Stimulated activated CD4-positive, alpha-beta T cell treated with anti-CD3 and anti-CD28 coated beads, Interleukin-1b, Interleukin-23, amount 100 ng/mL, for 24 hours (primary cell): ENCODE results near the gene LNPK.
"Not testable (repeated sequence)": the region's sequence is repeated elsewhere in the genome, so short reads cannot be mapped to it uniquely, and the experiment has no call there.

Experiments used
- DNase-seq, 4 experiments: peaks; one replicate each; pipeline ENCODE4 v3.0.0-alpha.2; 2020; ENCODE audit warnings: low read depth in 4 of 4, low spot score in 1 of 4

Gene LNPK, protein sequence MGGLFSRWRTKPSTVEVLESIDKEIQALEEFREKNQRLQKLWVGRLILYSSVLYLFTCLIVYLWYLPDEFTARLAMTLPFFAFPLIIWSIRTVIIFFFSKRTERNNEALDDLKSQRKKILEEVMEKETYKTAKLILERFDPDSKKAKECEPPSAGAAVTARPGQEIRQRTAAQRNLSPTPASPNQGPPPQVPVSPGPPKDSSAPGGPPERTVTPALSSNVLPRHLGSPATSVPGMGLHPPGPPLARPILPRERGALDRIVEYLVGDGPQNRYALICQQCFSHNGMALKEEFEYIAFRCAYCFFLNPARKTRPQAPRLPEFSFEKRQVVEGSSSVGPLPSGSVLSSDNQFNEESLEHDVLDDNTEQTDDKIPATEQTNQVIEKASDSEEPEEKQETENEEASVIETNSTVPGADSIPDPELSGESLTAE

GRCh38 chr2:176001916-176002687 is at the start of gene LNPK:
Gene LNPK (minus strand): TSS chr2:176002267. CDS start chr2:175995584, 6,683 bp downstream.
- DNase-seq, result peak; percentile 81 to 90 (median 87)

DNA sequence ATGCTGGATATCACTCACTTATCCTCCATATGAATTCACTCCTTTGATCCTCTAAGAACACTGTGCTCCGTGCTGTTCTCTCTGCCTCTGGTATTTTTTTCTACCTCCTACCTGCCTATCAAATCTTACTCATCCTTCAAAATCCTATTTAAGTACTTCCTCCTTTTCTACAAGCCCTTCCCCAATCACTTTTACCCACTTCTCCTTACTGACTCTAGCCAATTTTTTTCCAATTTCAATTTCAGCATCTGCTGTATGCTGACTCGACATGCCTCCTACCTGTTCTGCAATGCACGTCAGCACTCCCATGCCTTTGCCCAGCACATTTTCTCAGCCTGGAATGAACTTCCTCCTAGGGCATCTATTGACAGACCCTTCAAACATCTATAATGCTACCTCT is 37.3 kb upstream of the LNPK start:
- DNase-seq, result no peak

- DNase-seq, result no peak
Measured at GRCh38 chr2:176038694-176039093, 36.6 kb upstream of the LNPK start.

- DNase-seq, result no peak
Measured at GRCh38 chr2:176035013-176035691, 33.1 kb upstream of the LNPK start.

- DNase-seq, result no peak
Measured at GRCh38 chr2:176027806-176028205, 25.7 kb upstream of the LNPK start.

GRCh38 chr2:176025932-176026331 is 23.9 kb upstream of the LNPK start:
- DNase-seq, result no peak

- no peak for DNase-seq
Measured at GRCh38 chr2:176024083-176024482, 22.0 kb upstream of the LNPK start.

- no peak for DNase-seq
Measured at GRCh38 chr2:176022048-176022447, 20.0 kb upstream of the LNPK start.

GRCh38 chr2:176020400-176020799 is 18.3 kb upstream of the LNPK start:
- DNase-seq, result no peak

- DNase-seq, result no peak
Measured at GRCh38 chr2:176018708-176019107, 16.6 kb upstream of the LNPK start.

DNA sequence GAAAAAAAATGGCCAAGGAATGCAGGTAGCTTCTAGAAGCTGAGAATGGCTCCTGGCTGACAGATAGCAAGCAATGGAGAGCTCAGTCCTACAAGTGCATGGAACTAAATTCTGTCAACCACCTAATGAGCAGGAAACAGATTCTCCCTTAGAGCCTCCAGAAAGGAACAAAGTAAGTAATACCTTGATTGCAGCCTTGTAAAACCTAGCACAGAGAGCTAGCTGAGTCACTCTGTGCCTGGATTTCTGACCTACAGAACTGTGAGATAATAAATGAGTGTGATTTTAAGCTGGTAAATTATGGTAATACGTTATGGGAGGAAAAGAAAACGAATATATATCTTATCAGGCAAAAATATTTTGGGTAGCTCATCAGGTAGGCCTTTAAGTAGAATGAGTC is 7.4 kb upstream of the LNPK start:
- DNase-seq, result no peak

GRCh38 chr2:176004934-176005333 is 2.9 kb upstream of the LNPK start:
- DNase-seq, result no peak

DNA sequence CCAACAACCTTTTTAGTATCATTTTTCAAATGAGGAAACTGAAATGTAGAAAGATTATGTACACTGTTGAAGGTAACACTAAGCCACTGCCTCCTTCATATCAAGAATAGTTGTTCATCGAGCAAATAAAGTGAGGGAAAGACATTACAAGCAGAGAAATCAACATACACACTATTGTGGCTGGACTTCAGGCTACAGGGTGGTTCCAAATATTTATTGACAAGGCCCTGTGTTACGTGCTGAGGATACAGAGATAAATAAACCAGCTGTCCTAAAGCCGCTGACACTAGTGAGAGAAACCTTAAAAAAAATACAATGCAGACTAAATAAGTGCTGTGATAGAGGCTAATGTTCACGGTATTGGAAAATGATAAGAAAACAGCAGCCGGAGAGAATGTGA is 1.9 kb upstream of the LNPK start:
- DNase-seq, result no peak

GRCh38 chr2:176002688-176003210 is 682 bp upstream of the LNPK start:
- peak in 1 of 4 experiments; percentile 0 for DNase-seq

GRCh38 chr2:176001281-176001915 is 669 bp downstream of the LNPK start:
- DNase-seq, result peak in 3 of 4 experiments; percentile 15 to 51 (median 30)

DNA sequence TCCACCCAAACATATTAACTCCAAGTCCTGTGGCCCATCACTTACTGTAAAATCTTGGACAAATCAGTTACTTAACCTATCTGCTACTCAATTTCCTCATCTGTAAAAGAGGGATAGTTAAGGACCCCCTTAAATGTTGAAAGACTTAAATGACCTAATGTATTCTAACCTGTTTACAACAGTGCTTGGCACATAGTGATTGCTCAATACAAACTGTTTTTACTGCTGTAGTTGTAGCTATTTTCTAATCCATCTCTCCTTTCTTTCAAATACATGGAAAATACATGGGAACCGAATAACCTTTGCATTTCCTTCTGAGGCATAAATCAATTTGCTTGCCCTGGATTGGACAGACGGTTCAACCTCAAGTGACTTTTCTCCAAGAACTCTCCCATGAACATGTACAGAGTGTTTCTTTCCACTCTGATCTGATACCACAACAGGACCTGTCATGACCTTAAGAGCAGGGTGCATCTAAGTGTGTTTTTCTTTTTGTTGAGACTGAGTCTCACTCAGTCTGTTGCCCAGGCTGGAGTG is 2.7 kb downstream of the LNPK start:
- DNase-seq, result no peak

DNA sequence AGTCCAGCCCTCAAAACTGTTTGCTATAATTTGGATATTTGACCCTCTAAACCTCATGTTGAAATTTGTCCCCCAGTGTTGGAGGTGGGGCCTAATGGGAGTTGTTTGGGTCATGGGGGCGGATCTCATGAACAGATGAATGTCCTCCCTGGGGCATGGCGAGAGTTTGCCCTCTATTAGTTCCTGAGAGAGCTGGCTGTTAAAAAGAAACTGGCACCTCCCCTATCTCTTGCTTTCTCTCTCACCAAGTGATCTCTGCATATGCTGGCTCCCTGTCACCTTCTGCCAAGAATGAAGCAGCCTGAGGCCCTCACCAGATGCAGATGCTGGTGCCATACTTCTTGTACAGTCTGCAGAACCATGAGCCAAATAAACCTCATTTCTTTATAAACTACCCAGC is 12.0 kb downstream of the LNPK start:
- no peak for DNase-seq

DNA sequence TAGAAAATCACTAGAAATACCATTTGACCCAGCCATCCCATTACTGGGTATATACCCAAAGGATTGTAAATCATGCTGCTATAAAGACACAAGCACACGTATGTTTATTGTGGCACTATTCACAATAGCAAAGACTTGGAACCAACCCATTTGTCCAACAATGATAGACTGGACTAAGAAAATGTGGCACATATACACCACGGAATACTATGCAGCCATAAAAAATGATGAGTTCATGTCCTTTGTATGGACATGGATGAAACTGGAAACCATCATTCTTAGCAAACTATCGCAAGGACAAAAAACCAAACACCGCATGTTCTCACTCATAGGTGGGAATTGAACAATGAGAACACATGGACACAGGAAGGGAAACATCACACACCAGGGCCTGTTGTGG is 14.9 kb downstream of the LNPK start:
- not testable (repeated sequence) for DNase-seq

GRCh38 chr2:175984846-175985245 is 17.2 kb downstream of the LNPK start:
- no peak for DNase-seq

DNA sequence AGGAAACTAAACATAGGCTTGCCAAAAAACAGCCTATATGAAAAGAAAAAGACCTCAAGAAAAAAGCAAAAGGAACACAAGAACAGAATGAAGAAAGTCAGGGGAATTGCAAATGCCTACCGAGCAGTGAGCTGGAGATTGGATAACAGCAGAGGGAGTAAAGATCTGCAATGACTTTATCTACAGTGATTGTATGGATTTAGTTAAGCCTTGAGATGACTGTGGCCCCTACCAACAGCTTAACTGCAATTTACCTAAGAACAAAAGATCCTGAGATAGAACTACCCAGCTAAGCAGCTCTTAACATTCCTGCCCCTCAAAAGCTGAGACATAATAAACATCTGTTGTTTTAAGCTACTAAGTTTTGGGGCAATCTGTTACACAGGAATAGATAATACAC is 20.5 kb downstream of the LNPK start:
- no peak for DNase-seq
